Keratinocyte (primary cell): ENCODE data around the gene TSPYL6. TPM values are rescaled to one million over a fixed set of nuclear protein-coding genes. Genes with fewer than 3 reads are reported as not detected.

Experiments
- DNase-seq: peaks from one replicate; pipeline ENCODE4 v3.0.0-alpha.2; 2011; ENCODE audit warnings: low read depth, missing footprints, low spot score
- FAIRE-seq: peaks from 2 replicates; lab custom pipeline; 2011; peaks lifted over from hg19 to GRCh38; lab: Jason Lieb, UNC
- H2AFZ ChIP-seq: 2 replicates; pipeline ENCODE4 v1.6.0; 2012; ENCODE audit warnings: low read length, control low read depth, inconsistent platforms; ENCODE audit not compliant: control insufficient read depth
- H3K27ac ChIP-seq: 2 replicates; pipeline ENCODE4 v1.5.1; 2011; ENCODE audit warnings: low read length; ENCODE audit not compliant: control insufficient read depth, insufficient read depth
- H3K27me3 ChIP-seq: 3 replicates; pipeline ENCODE4 v1.6.0; 2011; ENCODE audit warnings: low read length; ENCODE audit not compliant: control insufficient read depth, insufficient read depth; ENCODE audit errors: extremely low read depth
- H3K36me3 ChIP-seq, 2 experiments: 2 replicates in 1 of 2; 3 replicates in 1 of 2; pipeline ENCODE4 v1.5.1; 2011; ENCODE audit warnings: low read length in 2 of 2, mild to moderate bottlenecking in 1 of 2; ENCODE audit not compliant: control insufficient read depth in 2 of 2, insufficient read depth in 2 of 2; ENCODE audit errors: extremely low read depth in 1 of 2
- H3K4me1 ChIP-seq: 3 replicates; pipeline ENCODE4 v1.5.1; 2011; ENCODE audit warnings: low read length; ENCODE audit not compliant: control insufficient read depth, insufficient read depth; ENCODE audit errors: extremely low read depth
- H3K4me2 ChIP-seq: 3 replicates; pipeline ENCODE4 v1.6.0; 2011; ENCODE audit warnings: low read depth, low read length; ENCODE audit not compliant: control insufficient read depth, insufficient read depth; ENCODE audit errors: extremely low read depth
- H3K4me3 ChIP-seq, 3 experiments: fragments of 200-600 bp in 1 of 3; sonication (generic) in 1 of 3; 2 replicates in 2 of 3; 3 replicates in 1 of 3; pipeline ENCODE4 v1.5.1; 2011 to 2016; ENCODE audit warnings: low read length in 3 of 3, mild to moderate bottlenecking in 3 of 3, control low read depth in 2 of 3, inconsistent platforms in 1 of 3, low read depth in 1 of 3, mixed read lengths in 1 of 3, mixed run types in 1 of 3, moderate library complexity in 1 of 3; ENCODE audit not compliant: control insufficient read depth in 2 of 3, insufficient read depth in 2 of 3; ENCODE audit errors: extremely low read depth in 1 of 3
- H3K79me2 ChIP-seq: 2 replicates; pipeline ENCODE4 v1.6.0; 2012; ENCODE audit warnings: low read length; ENCODE audit not compliant: control insufficient read depth, insufficient read depth
- H3K9ac ChIP-seq: 3 replicates; pipeline ENCODE4 v1.6.0; 2011; ENCODE audit warnings: low read length; ENCODE audit not compliant: control insufficient read depth, insufficient read depth; ENCODE audit errors: extremely low read depth
- H3K9me1 ChIP-seq: 3 replicates; pipeline ENCODE4 v1.6.0; 2011; ENCODE audit warnings: low read length; ENCODE audit not compliant: control insufficient read depth, insufficient read depth; ENCODE audit errors: extremely low read depth
- H3K9me3 ChIP-seq: 2 replicates; pipeline ENCODE4 v1.5.1; 2012; ENCODE audit warnings: low read depth, low read length; ENCODE audit not compliant: control insufficient read depth
- H4K20me1 ChIP-seq: 3 replicates; pipeline ENCODE4 v1.6.0; 2011; ENCODE audit warnings: low read length; ENCODE audit not compliant: control insufficient read depth, insufficient read depth; ENCODE audit errors: extremely low read depth
- EZH2 ChIP-seq: IDR thresholded peaks from one replicate; pipeline ENCODE4 v1.6.1; 2012; ENCODE audit warnings: inconsistent platforms, mild to moderate bottlenecking, low read length, moderate library complexity
- dilution Hi-C: fragments of 300-500 bp; cut with MboI; formaldehyde crosslinking; loops from one replicate; pipeline ENCODE4 v1.7.0; 2020; ENCODE audit warnings: low sequenced_read_pairs; ENCODE audit not compliant: extremely low pct_ligation_motif_present
- polyA plus RNA-seq, 5 experiments: library from polyadenylated mRNA; depleted of rRNA in 3 of 5; stranded (reverse) in 3 of 5; stranded (forward) in 1 of 5; unstranded in 1 of 5; fragments of >200 nt; gene quantifications; 1 replicate in 1 of 5; 2 replicates in 3 of 5; 3 replicates in 1 of 5; pipeline versions ENCODE4 v1.2.1 to v1.2.3, GENCODE V29; 2011 to 2012; ENCODE audit warnings: missing spikeins in 2 of 5, low read depth in 1 of 5, low replicate concordance in 1 of 5
- TF ChIP-seq, protein P1 (sequence below), 3 experiments: IDR thresholded peaks in 1 of 3; conservative IDR thresholded peaks in 1 of 3; optimal IDR thresholded peaks in 1 of 3; 2 replicates in 2 of 3; 3 replicates in 1 of 3; pipeline versions ENCODE3 to v1.5.1; 2011; ENCODE audit warnings: low read length in 3 of 3, mild to moderate bottlenecking in 3 of 3, moderate library complexity in 2 of 3, control low read depth in 1 of 3, inconsistent platforms in 1 of 3; ENCODE audit not compliant: insufficient read depth in 2 of 3; ENCODE audit errors: extremely low read depth in 1 of 3

Gene TSPYL6
- polyA plus RNA-seq, 1 donor (not counting 4 experiments of a cell fraction or from before 2014, with no cell fraction given): not detected

DNA sequence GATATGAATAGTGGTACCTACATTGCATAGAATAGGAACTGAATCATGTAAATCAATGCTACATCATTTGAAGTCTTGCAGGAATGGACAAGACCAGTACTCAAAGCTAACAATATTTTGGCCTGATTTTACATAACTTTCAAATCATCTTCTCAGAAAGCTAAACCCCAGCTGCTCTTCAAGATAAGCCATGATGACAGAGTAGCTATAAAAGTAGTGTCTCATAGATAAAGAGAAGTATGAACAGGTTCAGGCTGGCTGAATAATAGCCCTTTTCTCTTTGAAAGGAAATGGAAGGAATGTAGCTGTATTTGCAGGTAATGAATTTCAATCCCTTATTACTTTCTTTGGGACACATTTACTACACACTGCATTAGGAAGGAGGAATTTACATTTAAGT is 28.2 kb downstream of the TSPYL6 start:
- DNase-seq (no peak), FAIRE-seq (no peak)
- Histone ChIP-seq H3K27me3 (no peaks in the 10 kb centered on the region), H3K4me3 (no peak overlapping the region), H3K9me3 (no peaks in the 10 kb centered on the region), H3K79me2 (no peaks in the 10 kb centered on the region), H3K9me1 (no peaks in the 10 kb centered on the region), H3K4me1 (no peaks in the 10 kb centered on the region), H2AFZ (no peak overlapping the region), H3K27ac (no peak overlapping the region), H3K9ac (no peak overlapping the region), H3K36me3 (no peaks in the 10 kb centered on the region), H3K4me2 (no peak overlapping the region), H4K20me1 (no peaks in the 10 kb centered on the region)
- dilution Hi-C loops: no loop called here
- TF ChIP-seq, protein P1, sequence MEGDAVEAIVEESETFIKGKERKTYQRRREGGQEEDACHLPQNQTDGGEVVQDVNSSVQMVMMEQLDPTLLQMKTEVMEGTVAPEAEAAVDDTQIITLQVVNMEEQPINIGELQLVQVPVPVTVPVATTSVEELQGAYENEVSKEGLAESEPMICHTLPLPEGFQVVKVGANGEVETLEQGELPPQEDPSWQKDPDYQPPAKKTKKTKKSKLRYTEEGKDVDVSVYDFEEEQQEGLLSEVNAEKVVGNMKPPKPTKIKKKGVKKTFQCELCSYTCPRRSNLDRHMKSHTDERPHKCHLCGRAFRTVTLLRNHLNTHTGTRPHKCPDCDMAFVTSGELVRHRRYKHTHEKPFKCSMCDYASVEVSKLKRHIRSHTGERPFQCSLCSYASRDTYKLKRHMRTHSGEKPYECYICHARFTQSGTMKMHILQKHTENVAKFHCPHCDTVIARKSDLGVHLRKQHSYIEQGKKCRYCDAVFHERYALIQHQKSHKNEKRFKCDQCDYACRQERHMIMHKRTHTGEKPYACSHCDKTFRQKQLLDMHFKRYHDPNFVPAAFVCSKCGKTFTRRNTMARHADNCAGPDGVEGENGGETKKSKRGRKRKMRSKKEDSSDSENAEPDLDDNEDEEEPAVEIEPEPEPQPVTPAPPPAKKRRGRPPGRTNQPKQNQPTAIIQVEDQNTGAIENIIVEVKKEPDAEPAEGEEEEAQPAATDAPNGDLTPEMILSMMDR (optimal IDR thresholded peaks at IDR 0.05 in 1 of 3, IDR thresholded peaks at IDR 0.05 in 1 of 3, conservative IDR thresholded peaks at IDR 0.05 in 1 of 3; ENCODE audit: extremely low read depth in 1 of 3, insufficient read depth in 2 of 3, low read length in 3 of 3): no peak
- TF ChIP-seq EZH2: no peak

DNA sequence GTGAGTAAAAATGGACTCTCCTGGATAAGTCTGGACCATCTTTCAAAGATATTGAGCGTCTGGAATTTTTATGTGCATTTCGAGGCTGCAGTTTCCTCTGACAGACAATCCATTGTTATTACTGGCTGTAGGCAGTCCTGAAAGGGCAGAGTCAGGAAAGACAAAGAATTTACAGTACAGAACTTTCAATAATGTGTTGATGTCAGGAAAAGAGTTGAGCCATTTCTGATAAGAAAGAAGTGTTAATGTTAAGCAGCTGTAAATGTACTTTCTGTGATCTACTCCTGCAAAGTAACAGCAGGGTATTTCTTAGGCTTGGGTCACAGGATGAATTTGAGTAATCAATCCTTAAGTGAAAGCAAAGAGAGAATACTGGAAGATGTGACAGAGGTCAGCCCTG is 29.8 kb downstream of the TSPYL6 start:
- H3K9me3 ChIP-seq: no peaks in the 10 kb centered on the region
- H3K36me3 ChIP-seq: no peaks in the 10 kb centered on the region
- no peak overlapping the region for H2AFZ ChIP-seq
- no peaks in the 10 kb centered on the region for H3K27me3 ChIP-seq
- no peak for TF ChIP-seq EZH2
- TF ChIP-seq, protein P1 (optimal IDR thresholded peaks at IDR 0.05 in 1 of 3, IDR thresholded peaks at IDR 0.05 in 1 of 3, conservative IDR thresholded peaks at IDR 0.05 in 1 of 3; ENCODE audit: extremely low read depth in 1 of 3, insufficient read depth in 2 of 3, low read length in 3 of 3): no peak
- dilution Hi-C loops: no loop called here
- H3K79me2 ChIP-seq: no peaks in the 10 kb centered on the region
- H3K4me1 ChIP-seq: no peaks in the 10 kb centered on the region
- no peaks in the 10 kb centered on the region for H4K20me1 ChIP-seq
- H3K9ac ChIP-seq: no peak overlapping the region
- DNase-seq: no peak
- no peaks in the 10 kb centered on the region for H3K9me1 ChIP-seq
- no peak overlapping the region for H3K4me3 ChIP-seq
- no peak overlapping the region for H3K4me2 ChIP-seq
- no peak overlapping the region for H3K27ac ChIP-seq
- FAIRE-seq: no peak
